Upper lobe of right lung (tissue), 1 donor: Measurements from ENCODE around the gene PKMYT1. TPM values are rescaled to one million over a fixed set of nuclear protein-coding genes. Genes with fewer than 3 reads are reported as not detected.

Source experiments
- ATAC-seq: fragments of 200-7000 bp; cut with Tn5 transposase; one replicate; pipeline ENCODE4 v1.9.1; 2020; ENCODE audit warnings: mild to moderate bottlenecking, moderate library complexity
- DNase-seq: peaks from one replicate; pipeline ENCODE4 v3.0.0-alpha.2; 2020
- H3K27ac ChIP-seq: fragments of 200-600 bp; one replicate; pipeline ENCODE4 v1.8.0; 2022
- H3K27me3 ChIP-seq: fragments of 200-600 bp; one replicate; pipeline ENCODE4 v1.8.0; 2022; ENCODE audit warnings: mild to moderate bottlenecking
- H3K36me3 ChIP-seq: fragments of 200-600 bp; one replicate; pipeline ENCODE4 v1.8.0; 2022
- H3K4me1 ChIP-seq: fragments of 200-600 bp; one replicate; pipeline ENCODE4 v1.8.0; 2022
- H3K4me3 ChIP-seq: fragments of 200-600 bp; one replicate; pipeline ENCODE4 v1.8.0; 2022; ENCODE audit warnings: mild to moderate bottlenecking
- H3K9me3 ChIP-seq: fragments of 200-600 bp; one replicate; pipeline ENCODE4 v1.8.0; 2022
- intact Hi-C: fragments of 100-400 bp; cut with DNase I; formaldehyde crosslinking; loops from one replicate; pipeline ENCODE4 v1.11.0; 2022
- total RNA-seq: library from RNA; stranded (reverse); fragmentation: NEBNext Ultra II Directional; extraction: Animal tissue kit (Norgen Biotek cat#: 25700); gene quantifications from one replicate; pipeline ENCODE4 v1.2.1, GENCODE V29; 2021
- TF ChIP-seq, protein P1 (sequence below): fragments of 200-600 bp; IDR thresholded peaks from one replicate; pipeline ENCODE4 v1.8.0; 2022; ENCODE audit warnings: antibody characterized with exemption
- donor health status: DM: no; HTN: yes; CAD: no; lungs with severe emphysema.

The PKMYT1 gene
- total RNA-seq, 1 donor from 2014 or later, result 3.8 TPM

DNA sequence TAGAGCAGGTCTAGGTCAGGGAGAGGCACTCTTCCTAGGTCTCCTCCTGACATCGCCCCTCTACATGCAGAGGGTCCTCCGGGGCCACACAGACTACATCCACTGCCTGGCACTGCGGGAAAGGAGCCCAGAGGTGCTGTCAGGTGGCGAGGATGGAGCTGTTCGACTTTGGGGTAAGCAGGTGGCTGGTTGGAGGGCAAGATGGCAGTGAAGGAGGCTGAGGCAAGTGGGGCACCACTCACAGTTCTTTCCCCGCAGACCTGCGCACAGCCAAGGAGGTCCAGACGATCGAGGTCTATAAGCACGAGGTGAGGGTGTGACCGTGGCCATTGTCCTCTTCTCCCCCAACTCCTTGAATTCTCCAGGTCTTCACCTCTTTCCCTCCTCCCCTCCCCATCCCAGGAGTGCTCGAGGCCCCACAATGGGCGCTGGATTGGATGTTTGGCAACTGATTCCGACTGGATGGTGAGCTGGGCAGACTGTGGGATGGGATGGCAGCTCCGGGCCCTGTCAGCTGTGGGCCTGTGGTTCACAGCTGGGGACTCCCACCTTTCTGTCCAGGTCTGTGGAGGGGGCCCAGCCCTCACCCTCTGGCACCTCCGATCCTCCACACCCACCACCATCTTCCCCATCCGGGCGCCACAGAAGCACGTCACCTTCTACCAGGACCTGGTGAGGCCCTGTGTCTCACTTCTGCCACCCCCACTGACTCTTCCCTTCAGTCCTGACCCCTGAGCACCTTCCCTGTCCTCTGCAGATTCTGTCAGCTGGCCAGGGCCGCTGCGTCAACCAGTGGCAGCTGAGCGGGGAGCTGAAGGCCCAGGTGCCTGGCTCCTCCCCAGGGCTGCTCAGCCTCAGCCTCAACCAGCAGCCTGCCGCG is 46.6 kb upstream of the PKMYT1 start:
- Histone ChIP-seq H3K4me1 (peaks cover 33% of the 10 kb centered on the region), H3K27ac (no peak overlapping the region), H3K27me3 (peaks cover 24% of the 10 kb centered on the region), H3K36me3 (peaks cover 14% of the 10 kb centered on the region), H3K9me3 (no peaks in the 10 kb centered on the region), H3K4me3 (no peak overlapping the region)
- DNase-seq, result no peak
- TF ChIP-seq, protein P1, sequence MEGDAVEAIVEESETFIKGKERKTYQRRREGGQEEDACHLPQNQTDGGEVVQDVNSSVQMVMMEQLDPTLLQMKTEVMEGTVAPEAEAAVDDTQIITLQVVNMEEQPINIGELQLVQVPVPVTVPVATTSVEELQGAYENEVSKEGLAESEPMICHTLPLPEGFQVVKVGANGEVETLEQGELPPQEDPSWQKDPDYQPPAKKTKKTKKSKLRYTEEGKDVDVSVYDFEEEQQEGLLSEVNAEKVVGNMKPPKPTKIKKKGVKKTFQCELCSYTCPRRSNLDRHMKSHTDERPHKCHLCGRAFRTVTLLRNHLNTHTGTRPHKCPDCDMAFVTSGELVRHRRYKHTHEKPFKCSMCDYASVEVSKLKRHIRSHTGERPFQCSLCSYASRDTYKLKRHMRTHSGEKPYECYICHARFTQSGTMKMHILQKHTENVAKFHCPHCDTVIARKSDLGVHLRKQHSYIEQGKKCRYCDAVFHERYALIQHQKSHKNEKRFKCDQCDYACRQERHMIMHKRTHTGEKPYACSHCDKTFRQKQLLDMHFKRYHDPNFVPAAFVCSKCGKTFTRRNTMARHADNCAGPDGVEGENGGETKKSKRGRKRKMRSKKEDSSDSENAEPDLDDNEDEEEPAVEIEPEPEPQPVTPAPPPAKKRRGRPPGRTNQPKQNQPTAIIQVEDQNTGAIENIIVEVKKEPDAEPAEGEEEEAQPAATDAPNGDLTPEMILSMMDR, result no peak
- no peak for ATAC-seq
- intact Hi-C loops, result no loop called here

DNA sequence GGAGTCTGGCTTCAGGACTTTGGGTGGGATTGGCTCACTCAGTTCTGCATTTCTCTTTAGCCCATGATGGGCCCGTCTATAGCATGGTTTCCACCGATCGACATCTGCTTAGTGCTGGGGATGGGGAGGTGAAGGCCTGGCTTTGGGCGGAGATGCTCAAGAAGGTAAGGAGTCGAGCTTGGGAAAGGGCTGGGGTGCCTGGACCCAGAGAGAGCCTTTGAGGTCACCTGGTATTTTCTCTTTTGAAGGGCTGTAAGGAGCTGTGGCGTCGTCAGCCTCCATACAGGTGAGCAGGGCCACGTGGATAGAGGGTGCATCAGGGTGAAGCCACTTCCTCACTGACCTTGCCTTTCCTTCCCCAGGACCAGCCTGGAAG is 45.7 kb upstream of the PKMYT1 start:
- Histone ChIP-seq H3K36me3 (peaks cover 14% of the 10 kb centered on the region), H3K9me3 (no peaks in the 10 kb centered on the region), H3K4me3 (no peak overlapping the region), H3K27me3 (peaks cover 23% of the 10 kb centered on the region), H3K4me1 (peaks cover 41% of the 10 kb centered on the region), H3K27ac (no peak overlapping the region)
- intact Hi-C loops, result no loop called here
- TF ChIP-seq, protein P1, result no peak
- no peak for ATAC-seq
- DNase-seq, result no peak

DNA sequence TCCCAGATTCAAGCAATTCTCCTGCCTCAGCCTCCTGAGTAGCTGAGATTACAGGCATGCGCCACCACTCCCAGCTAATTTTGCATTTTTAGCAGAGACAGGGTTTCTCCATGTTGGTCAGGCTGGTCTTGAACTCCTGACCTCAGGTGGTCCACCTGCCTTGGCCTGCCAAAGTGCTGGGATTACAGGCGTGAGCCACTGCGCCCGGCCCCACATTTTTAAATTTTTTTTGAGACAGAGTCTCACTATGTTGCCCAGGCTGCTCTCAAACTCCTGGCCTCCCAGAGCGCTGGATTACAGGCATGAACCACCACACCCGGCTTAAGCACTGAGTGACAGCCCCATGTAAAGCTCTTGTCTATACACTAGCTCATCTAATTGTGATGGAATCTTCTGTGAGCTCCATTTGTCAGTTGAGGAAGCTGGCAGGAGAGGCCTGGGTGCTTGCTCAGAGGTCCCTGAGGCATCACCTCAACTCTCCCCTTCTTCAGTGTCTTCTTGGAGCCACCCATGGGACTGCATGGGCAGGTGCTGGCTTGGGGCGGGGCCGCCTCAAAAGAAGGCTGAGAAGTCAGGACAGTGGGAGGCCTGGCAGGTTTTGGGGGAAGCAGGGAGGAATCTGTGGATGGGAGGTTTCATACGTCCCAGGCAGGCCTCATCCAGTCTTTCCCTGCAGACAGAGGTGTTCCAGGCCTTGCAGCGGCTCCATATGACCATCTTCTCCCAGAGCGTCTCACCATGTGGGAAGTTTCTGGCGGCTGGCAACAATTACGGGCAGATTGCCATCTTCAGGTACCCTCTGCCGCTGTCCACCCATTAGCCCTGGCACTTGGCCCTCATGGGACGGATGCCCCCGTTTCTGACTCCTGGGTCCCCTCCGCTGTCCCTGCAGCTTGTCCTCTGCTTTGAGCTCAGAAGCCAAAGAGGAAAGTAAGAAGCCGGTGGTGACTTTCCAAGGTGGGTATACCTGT is 45.1 kb upstream of the PKMYT1 start:
- intact Hi-C loops, result no loop called here
- H3K9me3 ChIP-seq, result no peaks in the 10 kb centered on the region
- no peak overlapping the region for H3K27ac ChIP-seq
- peaks cover 41% of the 10 kb centered on the region for H3K4me1 ChIP-seq
- H3K36me3 ChIP-seq, result peaks cover 14% of the 10 kb centered on the region
- peaks cover 16% of the 10 kb centered on the region for H3K27me3 ChIP-seq
- TF ChIP-seq, protein P1, result no peak
- ATAC-seq, result no peak
- DNase-seq, result no peak
- no peak overlapping the region for H3K4me3 ChIP-seq

DNA sequence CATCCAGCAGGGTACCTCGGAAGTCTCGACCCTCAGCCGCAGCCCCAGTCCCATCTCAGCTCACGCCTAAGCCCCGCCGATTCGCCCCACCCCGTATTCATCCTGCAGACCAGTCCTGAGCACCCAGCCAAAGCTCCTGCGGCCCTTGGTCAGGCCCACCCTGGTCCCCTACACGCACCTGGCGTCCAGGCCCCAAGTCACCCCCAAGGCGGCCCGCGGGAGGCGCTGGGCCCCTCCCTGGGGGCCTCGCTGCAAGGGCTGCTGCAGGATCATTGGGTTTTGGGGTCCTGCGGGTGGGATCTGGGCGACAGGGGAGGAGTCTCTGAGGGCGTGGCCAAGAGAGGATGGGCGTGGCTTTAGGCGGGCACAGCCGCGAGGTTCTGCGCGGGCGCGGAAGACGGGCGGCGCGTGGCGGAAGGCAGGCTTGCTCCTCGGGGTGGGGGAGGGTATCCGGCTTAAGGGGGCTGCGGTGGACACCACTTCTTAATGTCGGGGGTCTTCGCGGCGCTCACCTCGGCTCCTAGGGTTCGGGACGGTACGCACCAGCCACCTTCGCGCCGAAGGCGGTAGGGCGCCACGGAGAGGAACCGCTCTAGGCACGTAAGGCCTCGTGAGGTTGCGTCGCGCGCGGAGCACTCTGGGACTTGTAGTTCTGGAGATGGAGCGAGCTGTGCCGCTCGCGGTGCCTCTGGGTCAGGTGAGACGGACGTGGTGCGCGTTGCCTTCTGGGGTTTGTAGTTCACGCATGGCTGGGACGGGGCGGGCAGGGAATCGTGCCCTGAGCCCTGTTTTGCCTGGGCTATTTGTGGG is 43.6 kb upstream of the PKMYT1 start, which contains the start of the genes HCFC1R1 and THOC6:
HCFC1R1 (minus strand) TSS at position 274 of the 810 bp plus-strand sequence; CDS start at position 273, 1 bp downstream.
THOC6 (plus strand) TSS at position 367 of the 810 bp plus-strand sequence; CDS start at position 659, 292 bp downstream.
- intact Hi-C loops, result no loop called here
- DNase-seq, result peak; percentile 99
- Histone ChIP-seq H3K27ac (peak within 1 kb of the TSS; percentile 91), H3K4me3 (peak within 1 kb of the TSS; percentile 68), H3K36me3 (peaks cover 14% of the 10 kb centered on the region), H3K9me3 (no peaks in the 10 kb centered on the region), H3K27me3 (peaks cover 2% of the 10 kb centered on the region), H3K4me1 (peaks cover 39% of the 10 kb centered on the region)
- ATAC-seq, result peak; percentile 76
- TF ChIP-seq, protein P1, result no peak

DNA sequence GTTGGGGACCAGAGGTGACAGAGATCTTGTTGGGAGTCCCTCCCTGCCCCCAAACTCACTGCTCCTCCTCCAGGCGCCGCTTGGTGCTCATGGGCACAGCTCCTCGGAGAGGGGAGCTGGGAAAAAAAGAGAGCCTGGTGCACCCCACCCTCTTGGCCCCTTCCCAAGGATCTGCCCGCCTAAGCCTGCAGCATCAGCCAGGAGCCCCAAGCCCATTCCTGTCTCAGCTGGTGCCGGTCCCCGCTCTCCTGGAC is 43.1 kb upstream of the PKMYT1 start:
- peaks cover 44% of the 10 kb centered on the region for H3K4me1 ChIP-seq
- H3K36me3 ChIP-seq, result peaks cover 14% of the 10 kb centered on the region
- TF ChIP-seq, protein P1, result no peak

More for the DNA sequence above, 43.1 kb upstream of the PKMYT1 start:
- Histone ChIP-seq H3K9me3 (no peaks in the 10 kb centered on the region), H3K4me3 (peak overlapping the region; percentile 68), H3K27me3 (peaks cover 2% of the 10 kb centered on the region), H3K27ac (peak overlapping the region; percentile 91)
- DNase-seq (no peak), ATAC-seq (no peak)
- intact Hi-C loops, result no loop called here
